Neural progenitor cell (in vitro differentiated cells): ENCODE results near the gene ARHGEF4.

Experiments used
- CTCF ChIP-seq: fragments of 200-600 bp; sonication (generic); IDR thresholded peaks from 2 replicates; pipeline ENCODE4 v1.5.1; 2017; ENCODE audit warnings: antibody characterized with exemption, mild to moderate bottlenecking
- EZH2 ChIP-seq: fragments of 200-600 bp; sonication (generic); IDR thresholded peaks from 2 replicates; pipeline ENCODE4 v1.6.1; 2017; ENCODE audit warnings: antibody characterized with exemption, mild to moderate bottlenecking, moderate library complexity

GRCh38 chr2:130913891-130914290, 77.2 kb downstream of the ARHGEF4 start:
- no peak for TF ChIP-seq CTCF
- no peak for TF ChIP-seq EZH2
